ENCODE results near the gene CNRIP1. TPM values are rescaled to one million over a fixed set of nuclear protein-coding genes. Genes with fewer than 3 reads are reported as not detected.
"Not testable (repeated sequence)": the region's sequence is repeated elsewhere in the genome, so short reads cannot be mapped to it uniquely, and the experiment has no call there.

The CNRIP1 gene
- 28.5 and 33.4 TPM in 2 replicates for total RNA-seq (2014; rRNA removed; shearing (Covaris generic); ENCODE audit: low replicate concordance)

- H3K36me3 ChIP-seq: peaks cover 28% of the 10 kb centered on the region
- DNase-seq: peak; percentile 83
- no peaks in the 10 kb centered on the region for H3K27me3 ChIP-seq
- H3K9me3 ChIP-seq: no peaks in the 10 kb centered on the region
- peak within 1 kb of the TSS; percentile 73 for H3K4me3 ChIP-seq
Measured at GRCh38 chr2:68319398-68320117, at the start of gene CNRIP1. TSS of gene CNRIP1 (minus strand) at chr2:68319949. CDS start at chr2:68319400, 549 bp downstream.

GRCh38 chr2:68369337-68369734 lies 49.6 kb upstream of the CNRIP1 start:
- H3K36me3 ChIP-seq: no peaks in the 10 kb centered on the region
- no peaks in the 10 kb centered on the region; the same call in 1 of the 2 replicates for H3K27me3 ChIP-seq
- H3K4me3 ChIP-seq: no peak overlapping the region
- no peaks in the 10 kb centered on the region for H3K9me3 ChIP-seq
- DNase-seq: no peak

- DNase-seq: peak; percentile 86
- Histone ChIP-seq H3K4me3 (no peak overlapping the region), H3K27me3 (no peaks in the 10 kb centered on the region; the same call in 1 of the 2 replicates), H3K9me3 (no peaks in the 10 kb centered on the region), H3K36me3 (no peaks in the 10 kb centered on the region)
Measured at GRCh38 chr2:68368654-68369336, 49.0 kb upstream of the CNRIP1 start.

- Histone ChIP-seq H3K9me3 (no peaks in the 10 kb centered on the region), H3K36me3 (no peaks in the 10 kb centered on the region), H3K27me3 (no peaks in the 10 kb centered on the region), H3K4me3 (no peak overlapping the region)
- no peak for DNase-seq
Measured at GRCh38 chr2:68367953-68368653, 48.4 kb upstream of the CNRIP1 start.

- Histone ChIP-seq H3K4me3 (no peak overlapping the region), H3K36me3 (no peaks in the 10 kb centered on the region), H3K9me3 (no peaks in the 10 kb centered on the region), H3K27me3 (no peaks in the 10 kb centered on the region)
- DNase-seq: no peak
Measured at GRCh38 chr2:68366083-68366560, 46.4 kb upstream of the CNRIP1 start.

- H3K9me3 ChIP-seq: no peaks in the 10 kb centered on the region
- no peaks in the 10 kb centered on the region for H3K36me3 ChIP-seq
- no peak for DNase-seq
- H3K4me3 ChIP-seq: no peak within 1 kb of the TSS
- H3K27me3 ChIP-seq: no peaks in the 10 kb centered on the region
Measured at GRCh38 chr2:68365087-68365486, 45.3 kb upstream of the CNRIP1 start, which contains the start of gene PLEK. TSS of gene PLEK (plus strand) at chr2:68365282. CDS start at chr2:68365352, 70 bp downstream.

- no peaks in the 10 kb centered on the region for H3K27me3 ChIP-seq
- H3K9me3 ChIP-seq: no peaks in the 10 kb centered on the region
- no peak for DNase-seq
- no peak overlapping the region for H3K4me3 ChIP-seq
- H3K36me3 ChIP-seq: no peaks in the 10 kb centered on the region
Measured at GRCh38 chr2:68363721-68364120, 44.0 kb upstream of the CNRIP1 start.

- H3K4me3 ChIP-seq: no peak overlapping the region
- no peaks in the 10 kb centered on the region for H3K27me3 ChIP-seq
Measured at GRCh38 chr2:68362749-68363148, 43.0 kb upstream of the CNRIP1 start.

GRCh38 chr2:68362069-68362468 lies 42.3 kb upstream of the CNRIP1 start:
- DNase-seq: peak; percentile 43
- no peak overlapping the region for H3K4me3 ChIP-seq

More at GRCh38 chr2:68362749-68363148, 43.0 kb upstream of the CNRIP1 start:
- H3K9me3 ChIP-seq: no peaks in the 10 kb centered on the region
- H3K36me3 ChIP-seq: no peaks in the 10 kb centered on the region
- DNase-seq: no peak

GRCh38 chr2:68359889-68360288 lies 40.1 kb upstream of the CNRIP1 start:
- DNase-seq: no peak
- H3K9me3 ChIP-seq: no peaks in the 10 kb centered on the region
- H3K4me3 ChIP-seq: no peak overlapping the region
- no peaks in the 10 kb centered on the region for H3K36me3 ChIP-seq
- no peaks in the 10 kb centered on the region for H3K27me3 ChIP-seq

More at GRCh38 chr2:68362069-68362468, 42.3 kb upstream of the CNRIP1 start:
- H3K36me3 ChIP-seq: no peaks in the 10 kb centered on the region
- no peaks in the 10 kb centered on the region for H3K9me3 ChIP-seq
- no peaks in the 10 kb centered on the region for H3K27me3 ChIP-seq

GRCh38 chr2:68357605-68358337 lies 38.0 kb upstream of the CNRIP1 start:
- peak; percentile 59 for DNase-seq
- no peak overlapping the region for H3K4me3 ChIP-seq

GRCh38 chr2:68356599-68357239 lies 37.0 kb upstream of the CNRIP1 start:
- H3K36me3 ChIP-seq: no peaks in the 10 kb centered on the region
- no peaks in the 10 kb centered on the region for H3K27me3 ChIP-seq
- H3K9me3 ChIP-seq: no peaks in the 10 kb centered on the region
- no peak overlapping the region for H3K4me3 ChIP-seq
- DNase-seq: no peak

More at GRCh38 chr2:68357605-68358337, 38.0 kb upstream of the CNRIP1 start:
- no peaks in the 10 kb centered on the region for H3K27me3 ChIP-seq
- no peaks in the 10 kb centered on the region for H3K9me3 ChIP-seq
- H3K36me3 ChIP-seq: no peaks in the 10 kb centered on the region

- no peaks in the 10 kb centered on the region for H3K9me3 ChIP-seq
- H3K4me3 ChIP-seq: no peak overlapping the region
- H3K27me3 ChIP-seq: no peaks in the 10 kb centered on the region
- no peak for DNase-seq
- H3K36me3 ChIP-seq: no peaks in the 10 kb centered on the region
Measured at GRCh38 chr2:68352651-68353391, 33.1 kb upstream of the CNRIP1 start.

GRCh38 chr2:68351997-68352396 lies 32.2 kb upstream of the CNRIP1 start:
- H3K9me3 ChIP-seq: no peaks in the 10 kb centered on the region
- no peak for DNase-seq

GRCh38 chr2:68349091-68349490 lies 29.3 kb upstream of the CNRIP1 start:
- not testable (repeated sequence) for H3K36me3 ChIP-seq, H3K9me3 ChIP-seq, DNase-seq, H3K4me3 ChIP-seq
- peaks cover 12% of the 10 kb centered on the region for H3K27me3 ChIP-seq

More at GRCh38 chr2:68351997-68352396, 32.2 kb upstream of the CNRIP1 start:
- Histone ChIP-seq H3K4me3 (no peak overlapping the region), H3K27me3 (peaks cover 2% of the 10 kb centered on the region), H3K36me3 (no peaks in the 10 kb centered on the region)

Data from MG63 (cell line).